Testis (tissue), 2 donors: Measurements from ENCODE around the gene CCDC50.

ENCODE experiments used
- CTCF ChIP-seq, 3 experiments: fragments of 450-650 bp in 2 of 3; fragments of 200-600 bp in 1 of 3; sonication (generic) in 1 of 3; IDR thresholded peaks; one replicate each; pipeline ENCODE4 v1.5.1; 2016 to 2019; ENCODE audit warnings: antibody characterized with exemption in 3 of 3, mild to moderate bottlenecking in 2 of 3, moderate library complexity in 1 of 3
- POLR2A ChIP-seq: fragments of 450-650 bp; IDR thresholded peaks from one replicate; pipeline ENCODE4 v1.6.1; 2017; ENCODE audit warnings: antibody characterized with exemption, mild to moderate bottlenecking, moderate library complexity

GRCh38 chr3:191378142-191378812, 49.1 kb downstream of the CCDC50 start:
- TF ChIP-seq CTCF (IDR thresholded peaks at IDR 0.05) (no peak), POLR2A (no peak)
